DND-41 (cell line): ENCODE results near the gene DNAH5.
"Not testable (repeated sequence)": the region's sequence is repeated elsewhere in the genome, so short reads cannot be mapped to it uniquely, and the experiment has no call there.

Source experiments
- ATAC-seq: fragments of 200-7000 bp; cut with Tn5 transposase; 3 replicates; pipeline ENCODE4 v1.9.1; 2021; ENCODE audit warnings: low read depth; ENCODE audit not compliant: insufficient read depth
- DNase-seq: peaks from one replicate; pipeline ENCODE4 v3.0.0-alpha.2; 2020
- H2AFZ ChIP-seq: 2 replicates; pipeline ENCODE4 v1.6.0; 2012; ENCODE audit warnings: low read depth, low read length
- H3K27ac ChIP-seq: 2 replicates; pipeline ENCODE4 v1.5.1; 2012; ENCODE audit warnings: low read length, inconsistent platforms
- H3K27me3 ChIP-seq: fragments of 200-600 bp; sonication (generic); 2 replicates; pipeline ENCODE4 v1.6.0; 2012; ENCODE audit warnings: low read length, mild to moderate bottlenecking, inconsistent platforms; ENCODE audit not compliant: insufficient read depth, poor library complexity
- H3K36me3 ChIP-seq: 2 replicates; pipeline ENCODE4 v1.5.1; 2012; ENCODE audit warnings: low read length, inconsistent platforms; ENCODE audit not compliant: insufficient read depth
- H3K4me1 ChIP-seq: 2 replicates; pipeline ENCODE4 v1.5.1; 2012; ENCODE audit warnings: mild to moderate bottlenecking, low read length; ENCODE audit not compliant: insufficient read depth
- H3K4me2 ChIP-seq: 2 replicates; pipeline ENCODE4 v1.6.0; 2012; ENCODE audit warnings: mild to moderate bottlenecking, moderate library complexity, low read length, inconsistent platforms; ENCODE audit not compliant: insufficient read depth
- H3K4me3 ChIP-seq, 2 experiments: fragments of 200-600 bp in 1 of 2; shearing (Covaris generic) in 1 of 2; 2 replicates each; pipeline ENCODE4 v1.5.1; 2012 to 2016; ENCODE audit warnings: inconsistent platforms in 2 of 2, low read length in 2 of 2, mild to moderate bottlenecking in 2 of 2, low read depth in 1 of 2, moderate library complexity in 1 of 2
- H3K79me2 ChIP-seq: 2 replicates; pipeline ENCODE4 v1.6.0; 2012; ENCODE audit warnings: low read length, inconsistent platforms; ENCODE audit not compliant: insufficient read depth
- H3K9ac ChIP-seq: 2 replicates; pipeline ENCODE4 v1.6.0; 2012; ENCODE audit warnings: low read depth, mild to moderate bottlenecking, inconsistent platforms, low read length, moderate library complexity
- H3K9me3 ChIP-seq: 2 replicates; pipeline ENCODE4 v1.5.1; 2012; ENCODE audit warnings: low read length, moderate library complexity, mild to moderate bottlenecking, inconsistent platforms; ENCODE audit not compliant: insufficient read depth, severe bottlenecking
- H4K20me1 ChIP-seq: 2 replicates; pipeline ENCODE4 v1.6.0; 2012; ENCODE audit warnings: low read length; ENCODE audit not compliant: insufficient read depth
- EZH2 ChIP-seq: IDR thresholded peaks from 3 replicates; pipeline ENCODE4 v1.6.1; 2012; ENCODE audit warnings: borderline replicate concordance, low read depth, mild to moderate bottlenecking, moderate library complexity, low read length, inconsistent platforms; ENCODE audit not compliant: severe bottlenecking
- TF ChIP-seq, protein P1 (sequence below): IDR thresholded peaks from 2 replicates; pipeline ENCODE4 v1.5.1; 2012; ENCODE audit warnings: borderline replicate concordance, low read length, moderate library complexity, mild to moderate bottlenecking; ENCODE audit not compliant: poor library complexity, severe bottlenecking; ENCODE audit errors: extremely low read depth

Gene DNAH5

GRCh38 chr5:13987843-13988464 is 43.5 kb upstream of the DNAH5 start:
- Histone ChIP-seq H3K27ac (no peak overlapping the region), H3K27me3 (no peaks in the 10 kb centered on the region), H3K9ac (no peak overlapping the region), H3K36me3 (no peaks in the 10 kb centered on the region), H3K4me1 (no peaks in the 10 kb centered on the region), H4K20me1 (no peaks in the 10 kb centered on the region), H3K79me2 (no peaks in the 10 kb centered on the region), H3K4me2 (no peak overlapping the region), H3K9me3 (no peaks in the 10 kb centered on the region), H3K4me3 (no peak overlapping the region), H2AFZ (no peak overlapping the region)
- TF ChIP-seq, protein P1, sequence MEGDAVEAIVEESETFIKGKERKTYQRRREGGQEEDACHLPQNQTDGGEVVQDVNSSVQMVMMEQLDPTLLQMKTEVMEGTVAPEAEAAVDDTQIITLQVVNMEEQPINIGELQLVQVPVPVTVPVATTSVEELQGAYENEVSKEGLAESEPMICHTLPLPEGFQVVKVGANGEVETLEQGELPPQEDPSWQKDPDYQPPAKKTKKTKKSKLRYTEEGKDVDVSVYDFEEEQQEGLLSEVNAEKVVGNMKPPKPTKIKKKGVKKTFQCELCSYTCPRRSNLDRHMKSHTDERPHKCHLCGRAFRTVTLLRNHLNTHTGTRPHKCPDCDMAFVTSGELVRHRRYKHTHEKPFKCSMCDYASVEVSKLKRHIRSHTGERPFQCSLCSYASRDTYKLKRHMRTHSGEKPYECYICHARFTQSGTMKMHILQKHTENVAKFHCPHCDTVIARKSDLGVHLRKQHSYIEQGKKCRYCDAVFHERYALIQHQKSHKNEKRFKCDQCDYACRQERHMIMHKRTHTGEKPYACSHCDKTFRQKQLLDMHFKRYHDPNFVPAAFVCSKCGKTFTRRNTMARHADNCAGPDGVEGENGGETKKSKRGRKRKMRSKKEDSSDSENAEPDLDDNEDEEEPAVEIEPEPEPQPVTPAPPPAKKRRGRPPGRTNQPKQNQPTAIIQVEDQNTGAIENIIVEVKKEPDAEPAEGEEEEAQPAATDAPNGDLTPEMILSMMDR, result peak; percentile 54
- TF ChIP-seq EZH2, result no peak
- ATAC-seq (no peak), DNase-seq (no peak)

DNA sequence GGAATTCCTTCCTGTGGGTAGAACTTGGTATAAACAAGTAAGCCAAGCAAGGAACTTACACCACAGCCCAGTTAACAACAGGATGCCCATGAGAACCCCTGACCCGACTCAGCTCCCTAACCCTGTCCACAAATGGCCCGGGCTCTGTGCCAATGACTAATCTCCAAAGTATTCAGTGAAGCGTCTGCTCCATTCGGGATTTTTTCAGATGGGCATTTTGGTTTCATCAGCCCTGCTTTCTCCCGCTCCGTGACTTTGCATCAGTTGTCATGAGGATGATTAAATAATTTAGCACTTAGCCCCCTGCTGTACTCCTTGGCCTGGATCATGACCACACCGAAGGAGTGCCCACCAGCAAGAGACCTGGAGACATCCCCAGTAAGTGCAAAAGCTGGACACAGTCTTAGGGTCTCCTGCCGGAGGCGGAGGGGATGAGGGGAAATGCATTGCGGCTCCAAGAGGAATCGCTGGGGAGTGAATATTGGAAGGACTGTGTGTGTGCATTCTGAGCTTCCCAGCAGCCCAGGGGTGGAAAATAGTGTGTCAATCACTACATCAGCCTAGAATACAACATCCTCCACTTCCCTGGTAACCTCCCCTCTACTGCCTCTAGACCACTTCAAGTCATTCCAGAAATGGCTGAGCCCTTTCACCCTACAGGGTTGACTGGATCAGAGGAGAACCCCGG is 41.4 kb upstream of the DNAH5 start:
- DNase-seq (no peak), ATAC-seq (no peak)
- Histone ChIP-seq H3K4me3 (no peak overlapping the region), H4K20me1 (no peaks in the 10 kb centered on the region), H3K9ac (no peak overlapping the region), H3K27me3 (no peaks in the 10 kb centered on the region), H3K9me3 (no peaks in the 10 kb centered on the region), H2AFZ (no peak overlapping the region), H3K27ac (no peak overlapping the region), H3K79me2 (no peaks in the 10 kb centered on the region), H3K4me2 (no peak overlapping the region), H3K4me1 (no peaks in the 10 kb centered on the region), H3K36me3 (no peaks in the 10 kb centered on the region)
- TF ChIP-seq, protein P1, result no peak
- no peak for TF ChIP-seq EZH2

DNA sequence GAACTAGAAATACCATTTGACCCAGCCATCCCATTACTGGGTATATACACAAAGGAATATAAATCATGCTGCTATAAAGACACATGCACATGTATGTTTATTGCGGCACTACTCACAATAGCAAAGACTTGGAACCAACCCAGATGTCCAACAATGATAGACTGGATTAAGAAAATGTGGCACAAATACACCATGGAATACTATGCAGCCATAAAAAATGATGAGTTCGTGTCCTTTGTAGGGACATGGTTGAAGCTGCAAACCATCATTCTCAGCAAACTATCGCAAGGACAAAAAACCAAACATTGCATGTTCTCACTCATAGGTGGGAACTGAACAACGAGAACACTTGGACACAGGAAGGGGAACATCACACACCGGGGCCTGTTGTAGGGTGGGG is 40.4 kb upstream of the DNAH5 start:
- not testable (repeated sequence) for H4K20me1 ChIP-seq, H3K4me2 ChIP-seq, DNase-seq, ATAC-seq, H3K36me3 ChIP-seq, H3K79me2 ChIP-seq, H3K4me3 ChIP-seq, H3K27ac ChIP-seq, H3K27me3 ChIP-seq, H2AFZ ChIP-seq, H3K9me3 ChIP-seq, H3K4me1 ChIP-seq, H3K9ac ChIP-seq

DNA sequence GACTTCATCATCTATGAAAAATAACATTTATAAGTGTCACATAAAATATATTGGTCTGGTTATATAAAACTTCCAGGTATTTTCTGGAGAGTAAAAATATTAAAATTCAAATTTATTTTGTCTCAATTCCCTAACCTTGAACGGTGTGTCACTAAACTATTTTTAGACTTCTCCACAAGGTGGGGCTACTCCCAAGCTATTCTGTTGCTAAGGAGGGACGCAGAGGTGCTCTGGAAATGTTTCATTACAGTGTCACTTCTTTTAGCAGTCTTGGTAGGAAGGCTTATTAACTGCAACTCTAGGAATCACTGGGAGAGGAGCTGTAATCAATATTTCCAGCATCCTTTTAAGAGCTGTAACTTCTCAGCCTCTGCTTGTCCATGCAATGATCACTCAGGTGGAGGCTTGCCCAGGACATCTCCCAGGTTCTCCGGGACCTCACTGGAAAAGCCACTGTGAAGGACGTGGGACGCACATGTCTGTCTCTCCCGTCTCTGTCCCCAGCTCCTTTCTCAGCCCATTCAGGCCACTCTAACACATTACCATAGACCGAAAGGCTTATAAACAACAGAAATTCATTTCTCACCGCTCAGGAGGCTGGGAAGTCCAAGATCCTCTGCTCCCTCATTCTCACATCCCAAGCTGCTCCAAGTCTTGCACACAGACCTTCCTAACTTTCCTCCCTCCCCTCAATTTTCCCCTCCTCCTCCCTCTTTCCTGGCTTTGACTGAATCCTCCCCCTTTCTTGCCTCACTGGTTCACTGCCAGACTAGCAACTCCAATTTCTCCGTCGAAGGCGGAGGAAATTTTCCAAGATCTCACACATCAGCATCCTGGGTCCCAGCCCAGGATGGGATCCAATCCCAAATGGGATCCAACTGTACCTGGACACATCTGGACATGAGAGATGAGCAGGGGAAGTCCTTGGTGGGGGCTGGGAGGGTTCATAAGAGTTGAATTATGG is 32.7 kb upstream of the DNAH5 start:
- ATAC-seq, result no peak
- no peaks in the 10 kb centered on the region for H3K9me3 ChIP-seq
- no peak for TF ChIP-seq EZH2
- TF ChIP-seq, protein P1, result peak; percentile 40

More for the DNA sequence above, 32.7 kb upstream of the DNAH5 start:
- Histone ChIP-seq H3K79me2 (no peaks in the 10 kb centered on the region), H3K27ac (no peak overlapping the region), H3K4me2 (no peak overlapping the region), H4K20me1 (no peaks in the 10 kb centered on the region), H3K27me3 (no peaks in the 10 kb centered on the region), H3K36me3 (no peaks in the 10 kb centered on the region), H3K4me3 (no peak overlapping the region), H2AFZ (no peak overlapping the region), H3K4me1 (no peaks in the 10 kb centered on the region), H3K9ac (no peak overlapping the region)
- no peak for DNase-seq
